HepG2 (cell line): ENCODE data around the gene SLC22A23. TPM values are rescaled to one million over a fixed set of nuclear protein-coding genes. Genes with fewer than 3 reads are reported as not detected.

Source experiments
- ARNTL ChIP-seq: sonication (generic); formaldehyde crosslinking; IDR thresholded peaks from 2 replicates; pipeline ENCODE4 v1.4.0; 2020; ENCODE audit warnings: mild to moderate bottlenecking, missing genetic modification reagents
- CEBPG ChIP-seq: IDR thresholded peaks from 2 replicates; pipeline ENCODE4 v1.6.1; 2016
- ELF1 ChIP-seq: sonication (generic); formaldehyde crosslinking; IDR thresholded peaks from 2 replicates; pipeline ENCODE4 v1.4.0; 2020; ENCODE audit warnings: missing genetic modification reagents
- FOSL2 ChIP-seq: sonication (generic); formaldehyde crosslinking; IDR thresholded peaks from 2 replicates; pipeline ENCODE4 v1.4.0; 2020; ENCODE audit warnings: missing genetic modification reagents
- KLF16 ChIP-seq, 2 experiments: sonication (generic) in 1 of 2; formaldehyde crosslinking in 1 of 2; IDR thresholded peaks; 2 replicates each; pipeline versions ENCODE4 v1.6.1 to v1.8.0; 2016 to 2023; ENCODE audit warnings: missing genetic modification reagents in 2 of 2, missing compliant biosample characterization in 1 of 2
- NKX3-1 ChIP-seq: sonication (generic); formaldehyde crosslinking; IDR thresholded peaks from 2 replicates; pipeline ENCODE4 v1.5.0; 2020; ENCODE audit warnings: missing genetic modification reagents
- NONO ChIP-seq, 2 experiments: fragments of 450-650 bp in 1 of 2; sonication (generic) in 1 of 2; formaldehyde crosslinking in 1 of 2; IDR thresholded peaks in 1 of 2; conservative IDR thresholded peaks in 1 of 2; 2 replicates each; pipeline versions ENCODE4 v1.6.1 to v1.8.0; 2017 to 2022; ENCODE audit warnings: mild to moderate bottlenecking in 1 of 2, missing genetic modification reagents in 1 of 2, moderate library complexity in 1 of 2
- ZBTB8A ChIP-seq: sonication (generic); formaldehyde crosslinking; IDR thresholded peaks from 2 replicates; pipeline ENCODE4 v1.4.0; 2020; ENCODE audit warnings: mild to moderate bottlenecking, low read depth, missing genetic modification reagents, borderline replicate concordance
- ZC3H13 ChIP-seq: sonication (generic); formaldehyde crosslinking; IDR thresholded peaks from 2 replicates; pipeline ENCODE4 v1.8.1; 2023; ENCODE audit warnings: mild to moderate bottlenecking, missing genetic modification reagents, moderate library complexity
- ZNF772 ChIP-seq: sonication (generic); formaldehyde crosslinking; IDR thresholded peaks from 2 replicates; pipeline ENCODE4 v1.5.0; 2020; ENCODE audit warnings: mild to moderate bottlenecking, missing genetic modification reagents
- ZNF790 ChIP-seq: sonication (generic); formaldehyde crosslinking; IDR thresholded peaks from 2 replicates; pipeline ENCODE4 v1.8.0; 2022; ENCODE audit warnings: missing genetic modification reagents, mild to moderate bottlenecking, borderline replicate concordance
- polyA plus RNA-seq, 8 experiments: library from polyadenylated mRNA; depleted of rRNA in 3 of 8; stranded (reverse) in 7 of 8; unstranded in 1 of 8; fragments of >200 nt; fragmentation: Illumina TruSeq in 4 of 8; extraction: Trizol in 4 of 8; gene quantifications; 2 replicates each; pipeline versions ENCODE4 v1.2.1 to v1.2.3, GENCODE V29; 2011 to 2016; ENCODE audit warnings: low read depth in 4 of 8, missing spikeins in 1 of 8, mixed read lengths in 1 of 8; ENCODE audit not compliant: insufficient read depth in 1 of 8
- total RNA-seq, 5 experiments: library from RNA; depleted of rRNA; stranded (reverse); fragments of >200 nt; fragmentation: Illumina TruSeq; extraction: Trizol; gene quantifications; 2 replicates each; pipeline ENCODE4 v1.2.3, GENCODE V29; 2016; ENCODE audit warnings: low read depth in 1 of 5
- TF ChIP-seq, protein P1 (sequence below): sonication (generic); formaldehyde crosslinking; IDR thresholded peaks from 2 replicates; pipeline ENCODE4 v1.9.0; 2021; ENCODE audit warnings: mild to moderate bottlenecking, missing genetic modification reagents
- TF ChIP-seq, protein P2 (sequence below): IDR thresholded peaks from 2 replicates; pipeline ENCODE4 v1.6.1; 2016; ENCODE audit warnings: low read depth, missing genetic modification reagents, missing compliant biosample characterization

Gene SLC22A23
- total and polyA plus RNA-seq, 2 of the 13 experiments (the other 11 are each of a cell fraction or from before 2014, with no cell fraction given): 11.8 to 17.5 TPM

DNA sequence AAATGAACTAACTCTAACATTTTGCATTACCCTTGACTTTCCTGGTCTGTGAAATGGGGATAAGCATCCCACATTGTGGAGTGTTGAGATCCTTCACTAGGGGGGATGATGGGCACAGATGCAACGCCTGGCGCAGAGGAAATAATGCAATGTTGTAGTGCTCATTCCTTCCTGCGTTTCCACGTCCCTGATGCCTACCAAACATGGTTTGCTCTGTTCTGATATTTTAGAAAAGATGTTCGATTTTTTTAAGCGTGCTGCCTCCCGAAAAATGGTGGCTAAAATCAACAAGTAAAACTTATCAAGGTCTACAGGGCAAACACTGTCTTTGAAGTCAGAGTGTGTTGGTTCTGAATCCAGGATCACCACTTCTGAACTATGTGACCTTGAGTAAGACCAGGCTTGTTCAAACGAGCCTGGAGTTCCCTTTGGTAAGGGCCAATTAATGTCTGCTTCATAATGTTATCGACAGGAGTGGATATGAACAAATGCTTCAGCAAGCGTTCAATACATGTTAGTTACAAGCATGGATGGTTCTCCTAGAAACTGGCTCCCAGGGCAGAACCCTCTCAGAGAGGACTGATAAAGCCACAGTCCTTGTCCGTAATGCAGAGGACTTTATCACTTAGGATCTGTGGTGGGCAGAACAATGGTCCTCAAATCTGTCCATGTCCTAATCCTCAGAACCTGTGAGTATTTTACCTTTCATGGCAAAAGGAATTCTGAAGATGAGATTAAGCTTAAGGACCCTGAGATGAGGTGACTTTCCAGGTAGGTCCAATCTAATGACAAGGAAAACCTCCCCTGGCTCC lies 44.7 kb downstream of the SLC22A23 start (continued):
- TF ChIP-seq NKX3-1 (CRISPR knock-in tag) (no peak), ELF1 (no peak), ZBTB8A (CRISPR knock-in tag) (no peak), CEBPG (CRISPR knock-in tag) (peak; percentile 31; the same call in 1 of the 2 replicates), ZNF790 (CRISPR knock-in tag) (no peak), ARNTL (no peak), ZC3H13 (no peak), FOSL2 (CRISPR knock-in tag) (0 out of 2 replicates have a peak, but pooled peaks have one; percentile 25), ZNF772 (CRISPR knock-in tag) (no peak), NONO (IDR thresholded peaks at IDR 0.05) (no peak), NONO (CRISPR knock-in tag; conservative IDR thresholded peaks at IDR 0.05) (no peak), KLF16 (CRISPR knock-in tag; IDR thresholded peaks at IDR 0.05) (peak in 1 of 2 experiments; percentile 27; a peak in 1 of 4 replicates)
- TF ChIP-seq, protein P1, sequence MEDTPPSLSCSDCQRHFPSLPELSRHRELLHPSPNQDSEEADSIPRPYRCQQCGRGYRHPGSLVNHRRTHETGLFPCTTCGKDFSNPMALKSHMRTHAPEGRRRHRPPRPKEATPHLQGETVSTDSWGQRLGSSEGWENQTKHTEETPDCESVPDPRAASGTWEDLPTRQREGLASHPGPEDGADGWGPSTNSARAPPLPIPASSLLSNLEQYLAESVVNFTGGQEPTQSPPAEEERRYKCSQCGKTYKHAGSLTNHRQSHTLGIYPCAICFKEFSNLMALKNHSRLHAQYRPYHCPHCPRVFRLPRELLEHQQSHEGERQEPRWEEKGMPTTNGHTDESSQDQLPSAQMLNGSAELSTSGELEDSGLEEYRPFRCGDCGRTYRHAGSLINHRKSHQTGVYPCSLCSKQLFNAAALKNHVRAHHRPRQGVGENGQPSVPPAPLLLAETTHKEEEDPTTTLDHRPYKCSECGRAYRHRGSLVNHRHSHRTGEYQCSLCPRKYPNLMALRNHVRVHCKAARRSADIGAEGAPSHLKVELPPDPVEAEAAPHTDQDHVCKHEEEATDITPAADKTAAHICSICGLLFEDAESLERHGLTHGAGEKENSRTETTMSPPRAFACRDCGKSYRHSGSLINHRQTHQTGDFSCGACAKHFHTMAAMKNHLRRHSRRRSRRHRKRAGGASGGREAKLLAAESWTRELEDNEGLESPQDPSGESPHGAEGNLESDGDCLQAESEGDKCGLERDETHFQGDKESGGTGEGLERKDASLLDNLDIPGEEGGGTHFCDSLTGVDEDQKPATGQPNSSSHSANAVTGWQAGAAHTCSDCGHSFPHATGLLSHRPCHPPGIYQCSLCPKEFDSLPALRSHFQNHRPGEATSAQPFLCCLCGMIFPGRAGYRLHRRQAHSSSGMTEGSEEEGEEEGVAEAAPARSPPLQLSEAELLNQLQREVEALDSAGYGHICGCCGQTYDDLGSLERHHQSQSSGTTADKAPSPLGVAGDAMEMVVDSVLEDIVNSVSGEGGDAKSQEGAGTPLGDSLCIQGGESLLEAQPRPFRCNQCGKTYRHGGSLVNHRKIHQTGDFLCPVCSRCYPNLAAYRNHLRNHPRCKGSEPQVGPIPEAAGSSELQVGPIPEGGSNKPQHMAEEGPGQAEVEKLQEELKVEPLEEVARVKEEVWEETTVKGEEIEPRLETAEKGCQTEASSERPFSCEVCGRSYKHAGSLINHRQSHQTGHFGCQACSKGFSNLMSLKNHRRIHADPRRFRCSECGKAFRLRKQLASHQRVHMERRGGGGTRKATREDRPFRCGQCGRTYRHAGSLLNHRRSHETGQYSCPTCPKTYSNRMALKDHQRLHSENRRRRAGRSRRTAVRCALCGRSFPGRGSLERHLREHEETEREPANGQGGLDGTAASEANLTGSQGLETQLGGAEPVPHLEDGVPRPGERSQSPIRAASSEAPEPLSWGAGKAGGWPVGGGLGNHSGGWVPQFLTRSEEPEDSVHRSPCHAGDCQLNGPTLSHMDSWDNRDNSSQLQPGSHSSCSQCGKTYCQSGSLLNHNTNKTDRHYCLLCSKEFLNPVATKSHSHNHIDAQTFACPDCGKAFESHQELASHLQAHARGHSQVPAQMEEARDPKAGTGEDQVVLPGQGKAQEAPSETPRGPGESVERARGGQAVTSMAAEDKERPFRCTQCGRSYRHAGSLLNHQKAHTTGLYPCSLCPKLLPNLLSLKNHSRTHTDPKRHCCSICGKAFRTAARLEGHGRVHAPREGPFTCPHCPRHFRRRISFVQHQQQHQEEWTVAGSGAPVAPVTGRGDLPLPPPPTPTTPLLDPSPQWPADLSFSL (CRISPR knock-in tag): no peak
- TF ChIP-seq, protein P2, sequence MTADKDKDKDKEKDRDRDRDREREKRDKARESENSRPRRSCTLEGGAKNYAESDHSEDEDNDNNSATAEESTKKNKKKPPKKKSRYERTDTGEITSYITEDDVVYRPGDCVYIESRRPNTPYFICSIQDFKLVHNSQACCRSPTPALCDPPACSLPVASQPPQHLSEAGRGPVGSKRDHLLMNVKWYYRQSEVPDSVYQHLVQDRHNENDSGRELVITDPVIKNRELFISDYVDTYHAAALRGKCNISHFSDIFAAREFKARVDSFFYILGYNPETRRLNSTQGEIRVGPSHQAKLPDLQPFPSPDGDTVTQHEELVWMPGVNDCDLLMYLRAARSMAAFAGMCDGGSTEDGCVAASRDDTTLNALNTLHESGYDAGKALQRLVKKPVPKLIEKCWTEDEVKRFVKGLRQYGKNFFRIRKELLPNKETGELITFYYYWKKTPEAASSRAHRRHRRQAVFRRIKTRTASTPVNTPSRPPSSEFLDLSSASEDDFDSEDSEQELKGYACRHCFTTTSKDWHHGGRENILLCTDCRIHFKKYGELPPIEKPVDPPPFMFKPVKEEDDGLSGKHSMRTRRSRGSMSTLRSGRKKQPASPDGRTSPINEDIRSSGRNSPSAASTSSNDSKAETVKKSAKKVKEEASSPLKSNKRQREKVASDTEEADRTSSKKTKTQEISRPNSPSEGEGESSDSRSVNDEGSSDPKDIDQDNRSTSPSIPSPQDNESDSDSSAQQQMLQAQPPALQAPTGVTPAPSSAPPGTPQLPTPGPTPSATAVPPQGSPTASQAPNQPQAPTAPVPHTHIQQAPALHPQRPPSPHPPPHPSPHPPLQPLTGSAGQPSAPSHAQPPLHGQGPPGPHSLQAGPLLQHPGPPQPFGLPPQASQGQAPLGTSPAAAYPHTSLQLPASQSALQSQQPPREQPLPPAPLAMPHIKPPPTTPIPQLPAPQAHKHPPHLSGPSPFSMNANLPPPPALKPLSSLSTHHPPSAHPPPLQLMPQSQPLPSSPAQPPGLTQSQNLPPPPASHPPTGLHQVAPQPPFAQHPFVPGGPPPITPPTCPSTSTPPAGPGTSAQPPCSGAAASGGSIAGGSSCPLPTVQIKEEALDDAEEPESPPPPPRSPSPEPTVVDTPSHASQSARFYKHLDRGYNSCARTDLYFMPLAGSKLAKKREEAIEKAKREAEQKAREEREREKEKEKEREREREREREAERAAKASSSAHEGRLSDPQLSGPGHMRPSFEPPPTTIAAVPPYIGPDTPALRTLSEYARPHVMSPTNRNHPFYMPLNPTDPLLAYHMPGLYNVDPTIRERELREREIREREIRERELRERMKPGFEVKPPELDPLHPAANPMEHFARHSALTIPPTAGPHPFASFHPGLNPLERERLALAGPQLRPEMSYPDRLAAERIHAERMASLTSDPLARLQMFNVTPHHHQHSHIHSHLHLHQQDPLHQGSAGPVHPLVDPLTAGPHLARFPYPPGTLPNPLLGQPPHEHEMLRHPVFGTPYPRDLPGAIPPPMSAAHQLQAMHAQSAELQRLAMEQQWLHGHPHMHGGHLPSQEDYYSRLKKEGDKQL: peak; percentile 35; the same call in 1 of the 2 replicates
